Testis (tissue), 2 donors: ENCODE measurements around the gene LEMD3.

Experiments
- POLR2A ChIP-seq: fragments of 450-650 bp; IDR thresholded peaks from one replicate; pipeline ENCODE4 v1.6.1; 2017; ENCODE audit warnings: antibody characterized with exemption, mild to moderate bottlenecking, moderate library complexity
- TF ChIP-seq, protein P1 (sequence below), 3 experiments: fragments of 450-650 bp in 2 of 3; fragments of 200-600 bp in 1 of 3; sonication (generic) in 1 of 3; IDR thresholded peaks; one replicate each; pipeline ENCODE4 v1.5.1; 2016 to 2019; ENCODE audit warnings: antibody characterized with exemption in 3 of 3, mild to moderate bottlenecking in 2 of 3, moderate library complexity in 1 of 3

DNA sequence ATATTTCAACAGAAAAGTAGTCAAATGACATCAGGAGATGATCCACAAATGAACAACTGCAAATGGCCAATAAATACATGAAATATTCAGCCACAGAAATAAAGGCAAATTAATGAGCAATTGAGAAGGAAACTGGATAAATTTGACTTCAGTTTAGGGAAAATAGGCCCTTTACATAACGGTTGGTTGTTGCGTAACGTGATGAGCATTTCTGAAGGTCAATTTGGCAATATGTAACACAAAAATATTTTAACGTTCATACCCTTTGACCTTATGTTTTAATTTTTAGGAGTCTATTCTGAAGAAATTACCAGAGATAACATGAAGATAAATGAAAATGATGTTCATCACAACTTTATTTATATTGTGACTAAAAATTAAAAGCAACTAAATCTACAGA, 94.4 kb downstream of the LEMD3 start:
- no peak for TF ChIP-seq POLR2A
- TF ChIP-seq, protein P1, sequence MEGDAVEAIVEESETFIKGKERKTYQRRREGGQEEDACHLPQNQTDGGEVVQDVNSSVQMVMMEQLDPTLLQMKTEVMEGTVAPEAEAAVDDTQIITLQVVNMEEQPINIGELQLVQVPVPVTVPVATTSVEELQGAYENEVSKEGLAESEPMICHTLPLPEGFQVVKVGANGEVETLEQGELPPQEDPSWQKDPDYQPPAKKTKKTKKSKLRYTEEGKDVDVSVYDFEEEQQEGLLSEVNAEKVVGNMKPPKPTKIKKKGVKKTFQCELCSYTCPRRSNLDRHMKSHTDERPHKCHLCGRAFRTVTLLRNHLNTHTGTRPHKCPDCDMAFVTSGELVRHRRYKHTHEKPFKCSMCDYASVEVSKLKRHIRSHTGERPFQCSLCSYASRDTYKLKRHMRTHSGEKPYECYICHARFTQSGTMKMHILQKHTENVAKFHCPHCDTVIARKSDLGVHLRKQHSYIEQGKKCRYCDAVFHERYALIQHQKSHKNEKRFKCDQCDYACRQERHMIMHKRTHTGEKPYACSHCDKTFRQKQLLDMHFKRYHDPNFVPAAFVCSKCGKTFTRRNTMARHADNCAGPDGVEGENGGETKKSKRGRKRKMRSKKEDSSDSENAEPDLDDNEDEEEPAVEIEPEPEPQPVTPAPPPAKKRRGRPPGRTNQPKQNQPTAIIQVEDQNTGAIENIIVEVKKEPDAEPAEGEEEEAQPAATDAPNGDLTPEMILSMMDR (IDR thresholded peaks at IDR 0.05): no peak
